M059J (cell line): ENCODE data around the gene ITPKB. TPM values are rescaled to one million over a fixed set of nuclear protein-coding genes. Genes with fewer than 3 reads are reported as not detected.

Experiments used
- total RNA-seq: library from RNA; depleted of rRNA; stranded (reverse); fragments of >200 nt; shearing (Covaris generic); gene quantifications from 2 replicates; pipeline ENCODE4 v1.2.3, GENCODE V29; 2014; rRNA removed

The ITPKB gene
- total RNA-seq, 1 experiment from 2014 or later: 6.1 TPM

Other genes with a start within 250 kb of the ITPKB start
- not detected in 2 replicates for gene STUM, start 190.5 kb downstream of the ITPKB start, total RNA-seq
- gene PSEN2, start 131.3 kb upstream of the ITPKB start, total RNA-seq: 25.5 and 31.2 TPM in 2 replicates
- gene COQ8A, start 201.0 kb upstream of the ITPKB start, total RNA-seq: 4.2 and 9.7 TPM in 2 replicates